DMS 273 (cell line): ENCODE data around the gene SLC44A5.
"Not testable (repeated sequence)": the region's sequence is repeated elsewhere in the genome, so short reads cannot be mapped to it uniquely, and the experiment has no call there.

Experiments
- DNase-seq: peaks from one replicate; lab custom pipeline; 2025; ENCODE audit not compliant: unreplicated experiment; lab: John Stamatoyannopoulos, UW

The SLC44A5 gene

GRCh38 chr1:75292013-75292412 is 318.9 kb downstream of the SLC44A5 start:
- DNase-seq: no peak

GRCh38 chr1:75276385-75276784 is 334.5 kb downstream of the SLC44A5 start:
- no peak for DNase-seq

- DNase-seq: no peak
These were observed 335.3 kb downstream of the SLC44A5 start for GRCh38 chr1:75275631-75276030.

- no peak for DNase-seq
These were observed 335.9 kb downstream of the SLC44A5 start for GRCh38 chr1:75274920-75275506.

DNA sequence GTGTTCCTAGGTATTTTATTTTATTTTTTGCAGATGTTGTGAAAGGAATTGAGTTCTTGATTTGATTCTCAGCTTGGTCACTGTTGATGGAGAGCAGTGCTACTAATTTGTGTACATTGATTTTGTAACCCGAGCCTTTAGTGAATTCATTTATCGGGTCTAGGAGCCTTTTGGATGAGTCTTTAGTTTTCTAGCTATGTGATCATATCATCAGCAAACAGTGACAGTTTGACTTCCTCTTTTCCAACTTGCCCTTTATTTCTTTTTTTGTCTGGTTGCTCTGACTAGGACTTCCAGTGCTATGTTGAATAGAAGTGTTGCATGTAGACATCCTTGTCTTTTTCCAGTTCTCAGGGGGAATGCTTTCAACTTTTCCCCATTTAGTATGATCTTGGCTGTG is 337.8 kb downstream of the SLC44A5 start:
- no peak for DNase-seq

DNA sequence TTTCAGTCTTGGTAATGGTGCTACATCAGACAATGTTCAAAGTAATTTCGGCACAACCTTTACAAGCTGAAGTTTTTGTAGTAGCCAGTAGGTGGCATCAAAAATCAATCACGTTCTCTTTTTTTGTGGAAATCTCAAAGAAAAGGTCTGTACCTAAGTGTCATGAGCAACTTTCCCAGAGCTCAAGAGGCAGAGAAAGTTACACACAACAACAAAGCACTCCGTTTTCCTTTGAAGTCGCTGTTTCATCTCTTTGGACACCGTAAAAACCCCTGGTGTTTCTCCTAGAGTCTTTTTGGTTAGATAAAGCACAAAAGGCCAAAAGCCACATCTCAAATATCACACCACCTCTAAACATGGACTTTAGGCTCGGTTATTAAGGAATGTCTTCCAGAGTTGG is 345.1 kb downstream of the SLC44A5 start:
- peak; percentile 61 for DNase-seq

DNA sequence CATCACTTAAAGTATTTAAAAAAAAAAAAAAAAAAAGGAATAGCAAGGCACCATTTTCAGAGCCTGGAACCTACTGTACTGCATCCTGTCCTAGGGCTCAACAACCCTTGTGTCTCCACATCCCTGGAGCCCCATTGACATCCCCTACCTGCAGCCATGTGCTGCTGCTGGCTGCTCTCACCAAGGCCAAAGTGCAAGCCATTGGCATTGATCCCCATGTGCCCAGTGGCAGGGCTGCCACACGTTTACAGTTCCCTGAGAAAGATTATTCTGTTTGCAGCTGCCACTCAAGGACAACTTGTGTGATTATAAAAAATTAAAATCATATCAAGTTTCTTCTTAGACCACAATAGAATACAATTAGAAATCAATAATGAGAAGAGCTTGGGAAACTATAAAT is 346.8 kb downstream of the SLC44A5 start:
- DNase-seq: no peak

DNA sequence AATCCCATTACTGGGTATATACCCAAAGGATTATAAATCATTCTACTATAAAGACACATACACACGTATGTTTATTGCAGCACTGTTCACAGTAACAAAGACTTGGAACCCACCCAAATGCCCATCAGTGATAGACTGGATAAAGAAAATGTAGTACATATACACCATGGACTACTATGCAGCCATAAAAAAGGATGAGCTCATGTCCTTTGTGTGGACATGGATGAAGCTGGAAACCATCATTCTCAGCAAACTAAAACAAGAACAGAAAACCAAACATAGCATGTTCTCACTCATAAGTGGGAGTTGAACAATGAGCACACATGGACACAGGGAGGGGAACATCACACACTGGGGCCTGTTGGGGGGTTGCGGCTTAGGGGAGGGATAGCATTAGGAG is 347.3 kb downstream of the SLC44A5 start:
- DNase-seq: not testable (repeated sequence)

- DNase-seq: not testable (repeated sequence)
These were observed 349.0 kb downstream of the SLC44A5 start for GRCh38 chr1:75261946-75262345.

- DNase-seq: no peak
These were observed 352.6 kb downstream of the SLC44A5 start for GRCh38 chr1:75258351-75258750.

DNA sequence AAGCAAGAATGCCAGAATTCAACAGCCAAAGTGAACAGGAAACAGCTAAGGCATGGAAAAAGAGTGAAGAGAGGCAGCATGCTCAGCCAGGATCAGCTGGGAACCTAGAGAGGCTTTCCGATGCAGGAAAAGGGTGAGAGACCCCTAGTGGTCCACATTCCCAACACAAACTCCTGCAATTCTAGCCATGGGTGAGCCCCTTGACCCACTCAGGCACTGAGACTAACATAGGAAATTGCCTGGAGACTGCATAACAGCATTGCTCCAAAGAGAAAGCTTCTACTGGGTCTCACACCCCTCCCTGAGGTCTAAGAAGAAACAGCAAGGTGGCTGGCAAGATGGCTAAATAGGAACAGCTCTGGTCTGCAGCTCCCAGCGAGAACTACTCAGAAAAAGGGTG is 353.5 kb downstream of the SLC44A5 start:
- peak; percentile 1 for DNase-seq

GRCh38 chr1:75250114-75250513 is 360.8 kb downstream of the SLC44A5 start:
- DNase-seq: not testable (repeated sequence)

DNA sequence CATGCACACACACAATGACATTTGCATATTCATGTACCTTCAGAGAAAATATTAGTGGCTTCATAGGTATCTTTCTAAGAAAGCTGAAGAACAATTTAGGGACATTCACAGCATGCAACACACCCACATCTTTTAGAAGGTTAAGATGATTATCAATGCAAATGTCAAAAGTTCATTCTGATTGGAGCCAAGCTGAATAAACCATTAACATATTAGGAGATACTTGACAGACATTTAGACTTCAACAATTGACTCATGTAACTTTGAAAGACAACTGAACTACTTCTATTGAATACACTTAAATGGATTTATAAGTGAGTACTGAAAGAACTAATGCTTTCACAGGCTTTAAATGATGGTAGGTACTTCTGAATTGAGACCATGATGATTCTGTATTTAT is 365.7 kb downstream of the SLC44A5 start:
- no peak for DNase-seq

DNA sequence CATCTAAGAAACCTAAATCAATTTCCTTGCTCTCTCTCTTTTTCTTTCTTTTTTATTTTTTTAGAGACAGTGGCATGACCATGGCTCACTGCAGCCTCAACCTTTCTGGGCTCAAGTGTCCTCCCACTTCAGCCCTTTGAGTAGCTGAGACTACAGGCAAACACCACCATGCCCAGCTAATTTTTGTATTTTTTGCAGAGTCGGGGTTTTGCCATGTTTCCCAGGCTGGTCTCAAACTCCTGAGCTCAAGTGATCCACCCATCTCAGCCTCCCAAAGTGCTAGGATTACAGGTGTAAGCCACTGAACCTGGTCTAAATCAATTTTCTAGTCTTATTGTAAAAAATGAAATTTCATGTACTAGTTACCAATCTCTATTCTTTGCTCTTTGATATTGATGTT is 367.8 kb downstream of the SLC44A5 start:
- no peak for DNase-seq

GRCh38 chr1:75237316-75237715 is 373.6 kb downstream of the SLC44A5 start:
- DNase-seq: no peak

GRCh38 chr1:75234562-75234961 is 376.4 kb downstream of the SLC44A5 start:
- DNase-seq: no peak

- peak; percentile 63 for DNase-seq
These were observed 377.5 kb downstream of the SLC44A5 start for GRCh38 chr1:75233302-75233929.

DNA sequence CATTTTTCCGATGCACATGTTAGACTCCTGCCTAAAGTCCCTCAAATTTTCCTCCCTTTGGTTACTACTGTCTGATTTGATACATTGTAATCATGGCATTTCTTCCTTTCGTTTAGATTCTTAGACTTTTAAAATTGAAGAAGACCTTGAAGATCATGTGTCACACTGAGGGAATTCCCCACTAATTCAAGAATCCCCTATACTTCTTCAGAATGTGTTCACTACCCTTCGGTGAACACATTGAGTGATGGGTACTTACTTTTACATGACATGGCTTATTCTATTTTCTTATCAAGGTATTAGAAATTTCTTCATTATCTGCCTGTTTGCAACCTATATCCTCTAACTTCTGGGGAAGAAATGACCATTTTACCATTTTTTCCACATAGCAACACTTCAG is 390.8 kb downstream of the SLC44A5 start:
- no peak for DNase-seq

- no peak for DNase-seq
These were observed 396.9 kb downstream of the SLC44A5 start for GRCh38 chr1:75214017-75214416.

DNA sequence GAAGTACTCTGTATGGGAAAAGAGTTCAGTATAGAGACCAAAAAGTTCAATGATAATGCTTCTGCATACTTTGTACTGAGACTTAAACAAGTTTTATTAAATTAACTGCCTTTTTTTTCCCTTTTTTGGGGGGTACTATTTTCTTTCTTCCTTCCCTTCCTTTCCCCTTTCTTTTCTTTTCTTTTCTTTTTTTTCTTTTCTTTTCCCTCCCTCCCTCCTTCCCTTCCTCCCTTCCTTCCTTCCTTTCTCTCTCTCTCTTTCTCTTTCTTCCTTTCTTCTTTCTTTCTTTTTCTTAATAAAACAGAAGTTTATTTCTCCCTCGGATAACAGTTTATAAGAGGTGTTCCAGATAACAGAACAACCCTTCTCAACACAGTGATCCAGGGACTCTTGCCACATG is 399.3 kb downstream of the SLC44A5 start:
- DNase-seq: no peak

DNA sequence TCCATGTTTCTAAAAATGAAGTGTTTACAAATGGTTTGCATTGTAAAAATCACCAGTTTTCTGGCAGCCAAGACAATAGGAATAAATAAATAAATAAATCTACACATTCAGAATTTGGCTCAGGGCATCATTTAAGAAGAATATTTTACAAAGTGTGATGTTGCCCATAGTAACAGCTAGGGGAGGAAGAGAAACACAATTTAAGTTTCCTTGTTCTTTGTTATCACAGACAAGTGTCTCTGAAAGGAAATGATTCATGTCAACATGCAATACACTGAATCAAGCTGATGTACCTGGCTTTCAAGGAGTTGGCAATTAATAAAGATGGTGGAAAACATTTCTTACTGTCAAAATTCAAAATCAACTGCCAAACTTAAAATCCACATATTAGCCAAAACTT is 402.1 kb downstream of the SLC44A5 start:
- no peak for DNase-seq

- DNase-seq: peak; percentile 70
These were observed 407.3 kb downstream of the SLC44A5 start for GRCh38 chr1:75203415-75204277.
